Measurements from ENCODE around the gene RNF144A. TPM values are rescaled to one million over a fixed set of nuclear protein-coding genes. Genes with fewer than 3 reads are reported as not detected.

RNF144A gene
- polyA plus RNA-seq, 3 donors = 0.30 to 0.68 (median 0.48) TPM

DNA sequence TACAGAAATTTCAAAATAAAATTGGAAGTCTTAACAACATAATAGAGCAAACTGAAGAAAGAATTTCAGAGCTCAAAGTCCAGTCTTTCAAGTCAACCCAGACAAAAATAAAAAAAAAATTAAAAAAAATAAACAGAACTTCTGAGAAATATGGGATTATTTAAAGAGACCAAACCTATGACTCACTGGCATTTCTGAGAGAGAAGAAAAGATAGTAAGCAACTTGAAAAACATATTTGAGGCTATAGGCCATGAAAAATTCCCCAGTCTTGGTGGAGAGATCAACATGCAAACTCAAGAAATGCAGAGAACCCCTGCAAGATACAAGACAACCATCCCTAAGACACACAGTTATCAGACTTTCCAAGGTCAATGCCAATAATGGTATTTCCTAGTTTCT is 167.4 kb downstream of the RNF144A start:
- no peaks in the 10 kb centered on the region for H3K4me1 Mint-ChIP-seq
- Histone ChIP-seq H4K20me1 (ENCODE audit: insufficient read depth, low read length) (no peaks in the 10 kb centered on the region), H3K79me2 (ENCODE audit: insufficient read depth, low read length) (no peaks in the 10 kb centered on the region), H3K36me3 (replicated peaks in 1 of 2; ENCODE audit: control insufficient read depth in 1 of 2, insufficient read depth in 2 of 2, low read length in 2 of 2) (no peaks in the 10 kb centered on the region), H3K27ac (ENCODE audit: low read depth in 1 of 2, low read length in 2 of 2) (no peak overlapping the region), H3K9me3 (replicated peaks in 1 of 2; ENCODE audit: control insufficient read depth in 1 of 2, insufficient read depth in 1 of 2, low read length in 2 of 2) (peaks cover 8 to 9% of the 10 kb centered on the region in 2 donors), H3K4me2 (replicated peaks; ENCODE audit: extremely low read depth, low read length, poor library complexity, severe bottlenecking) (no peak overlapping the region), H3K4me3 (replicated peaks in 1 of 3; ENCODE audit: low read depth in 2 of 3, low read length in 3 of 3) (no peak overlapping the region), H3K4me1 (ENCODE audit: control insufficient read depth in 1 of 2, insufficient read depth in 2 of 2, low read length in 2 of 2) (no peaks in the 10 kb centered on the region), H2AFZ (ENCODE audit: insufficient read depth, low read depth, low read length, poor library complexity, severe bottlenecking) (no peak overlapping the region), H3K27me3 (ENCODE audit: control insufficient read depth in 2 of 2, insufficient read depth in 2 of 2, low read length in 2 of 2) (no peaks in the 10 kb centered on the region), H3K9ac (ENCODE audit: insufficient read depth, low read length, poor library complexity, severe bottlenecking) (no peak overlapping the region)
- peaks cover 6 to 21% (median 13%) of the 10 kb centered on the region in 7 donors for H3K9me3 Mint-ChIP-seq
- no peak overlapping the region for H3K4me3 Mint-ChIP-seq
- peaks cover 0 to 3% (median 1%) of the 10 kb centered on the region in 3 donors for H3K27me3 Mint-ChIP-seq (ENCODE audit: low read depth in 3 of 3)
- TF ChIP-seq, protein P1, sequence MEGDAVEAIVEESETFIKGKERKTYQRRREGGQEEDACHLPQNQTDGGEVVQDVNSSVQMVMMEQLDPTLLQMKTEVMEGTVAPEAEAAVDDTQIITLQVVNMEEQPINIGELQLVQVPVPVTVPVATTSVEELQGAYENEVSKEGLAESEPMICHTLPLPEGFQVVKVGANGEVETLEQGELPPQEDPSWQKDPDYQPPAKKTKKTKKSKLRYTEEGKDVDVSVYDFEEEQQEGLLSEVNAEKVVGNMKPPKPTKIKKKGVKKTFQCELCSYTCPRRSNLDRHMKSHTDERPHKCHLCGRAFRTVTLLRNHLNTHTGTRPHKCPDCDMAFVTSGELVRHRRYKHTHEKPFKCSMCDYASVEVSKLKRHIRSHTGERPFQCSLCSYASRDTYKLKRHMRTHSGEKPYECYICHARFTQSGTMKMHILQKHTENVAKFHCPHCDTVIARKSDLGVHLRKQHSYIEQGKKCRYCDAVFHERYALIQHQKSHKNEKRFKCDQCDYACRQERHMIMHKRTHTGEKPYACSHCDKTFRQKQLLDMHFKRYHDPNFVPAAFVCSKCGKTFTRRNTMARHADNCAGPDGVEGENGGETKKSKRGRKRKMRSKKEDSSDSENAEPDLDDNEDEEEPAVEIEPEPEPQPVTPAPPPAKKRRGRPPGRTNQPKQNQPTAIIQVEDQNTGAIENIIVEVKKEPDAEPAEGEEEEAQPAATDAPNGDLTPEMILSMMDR (IDR thresholded peaks at IDR 0.05) = no peak
- no peak for DNase-seq
- intact Hi-C loops (cut with micrococcal nuclease) = loop anchor here in 1 of 2 donors (5.0 kb wide), 1 partner anchor 47 kb away; no protein-coding TSS in a partner anchor
- H3K27ac Mint-ChIP-seq = no peak overlapping the region
- H3K36me3 Mint-ChIP-seq = no peaks in the 10 kb centered on the region

- Histone ChIP-seq H2AFZ (ENCODE audit: insufficient read depth, low read depth, low read length, poor library complexity, severe bottlenecking) (no peak overlapping the region), H3K9ac (ENCODE audit: insufficient read depth, low read length, poor library complexity, severe bottlenecking) (no peak overlapping the region), H4K20me1 (ENCODE audit: insufficient read depth, low read length) (no peaks in the 10 kb centered on the region), H3K4me1 (ENCODE audit: control insufficient read depth in 1 of 2, insufficient read depth in 2 of 2, low read length in 2 of 2) (no peaks in the 10 kb centered on the region), H3K4me2 (replicated peaks; ENCODE audit: extremely low read depth, low read length, poor library complexity, severe bottlenecking) (no peak overlapping the region), H3K27ac (ENCODE audit: low read depth in 1 of 2, low read length in 2 of 2) (no peak overlapping the region), H3K79me2 (ENCODE audit: insufficient read depth, low read length) (no peaks in the 10 kb centered on the region), H3K4me3 (replicated peaks in 1 of 3; ENCODE audit: low read depth in 2 of 3, low read length in 3 of 3) (no peak overlapping the region), H3K9me3 (replicated peaks in 1 of 2; ENCODE audit: control insufficient read depth in 1 of 2, insufficient read depth in 1 of 2, low read length in 2 of 2) (peaks cover under 1 to 2% of the 10 kb centered on the region in 2 donors), H3K36me3 (replicated peaks in 1 of 2; ENCODE audit: control insufficient read depth in 1 of 2, insufficient read depth in 2 of 2, low read length in 2 of 2) (no peaks in the 10 kb centered on the region), H3K27me3 (ENCODE audit: control insufficient read depth in 2 of 2, insufficient read depth in 2 of 2, low read length in 2 of 2) (no peaks in the 10 kb centered on the region)
- no peaks in the 10 kb centered on the region for H3K36me3 Mint-ChIP-seq
- WGBS (ENCODE audit: insufficient coverage) = 93% methylated on average over 16 of the region's 16 CpGs
- H3K9me3 Mint-ChIP-seq = peaks cover under 1 to 13% (median 6%) of the 10 kb centered on the region in 7 donors
- no peaks in the 10 kb centered on the region for H3K4me1 Mint-ChIP-seq
- intact Hi-C loops (cut with micrococcal nuclease) = no loop called here
- TF ChIP-seq, protein P1 (IDR thresholded peaks at IDR 0.05) = no peak
- no peak overlapping the region for H3K4me3 Mint-ChIP-seq
- DNase-seq = no peak
- peaks cover 1 to 3% (median 3%) of the 10 kb centered on the region in 3 donors for H3K27me3 Mint-ChIP-seq (ENCODE audit: low read depth in 3 of 3)
- no peak overlapping the region for H3K27ac Mint-ChIP-seq
These were observed 172.1 kb downstream of the RNF144A start for GRCh38 chr2:7089284-7089683.

All from CD14-positive monocyte (primary cell).